SU-DHL-6 (cell line): ENCODE measurements around the gene ACAA2.

ENCODE experiments used
- CTCF ChIP-seq: fragments of 200-600 bp; sonication (generic); IDR thresholded peaks from one replicate; pipeline ENCODE4 v1.5.1; 2017; ENCODE audit warnings: antibody characterized with exemption, mild to moderate bottlenecking, low read length, moderate library complexity; ENCODE audit not compliant: insufficient read depth, poor library complexity, severe bottlenecking
- EZH2phosphoT487 ChIP-seq: fragments of 200-600 bp; sonication (generic), shearing (Covaris generic); conservative IDR thresholded peaks from 2 replicates; pipeline ENCODE4 v1.6.1; 2018; ENCODE audit warnings: mild to moderate bottlenecking, antibody characterized with exemption, low read length, moderate library complexity, mixed read lengths

GRCh38 chr18:49843778-49844625 lies 30.7 kb upstream of the ACAA2 start:
- no peak for TF ChIP-seq CTCF
- no peak for TF ChIP-seq EZH2phosphoT487
